ENCODE measurements around the gene DDX3X.

Gene DDX3X

GRCh38 chrX:41329101-41329500, 4.9 kb upstream of the DDX3X start:
- Histone ChIP-seq H3K4me1 (ENCODE audit: low read depth, poor library complexity, severe bottlenecking) (peaks cover 15% of the 10 kb centered on the region), H3K79me2 (ENCODE audit: insufficient read depth, low read depth) (peaks cover under 1% of the 10 kb centered on the region), H3K4me3 (IDR thresholded peaks at IDR 0.05; ENCODE audit: insufficient read depth, low read depth, low read length) (no peak overlapping the region), H3K36me3 (ENCODE audit: insufficient read depth) (no peaks in the 10 kb centered on the region), H3K27me3 (ENCODE audit: insufficient read depth, low read depth) (no peaks in the 10 kb centered on the region), H3K4me2 (no peak overlapping the region), H3K27ac (no peak overlapping the region), H3K9ac (no peak overlapping the region), H2AFZ (ENCODE audit: low read depth) (no peak overlapping the region), H4K20me1 (ENCODE audit: insufficient read depth) (no peaks in the 10 kb centered on the region)
- no peak for TF ChIP-seq CTCF (conservative IDR thresholded peaks at IDR 0.05; ENCODE audit: low read depth, low read length)

GRCh38 chrX:41332005-41332404, 2.0 kb upstream of the DDX3X start:
- peaks cover 24% of the 10 kb centered on the region for H3K4me1 ChIP-seq (ENCODE audit: low read depth, poor library complexity, severe bottlenecking)
- peak overlapping the region; percentile 95; the same call in 1 of the 2 replicates for H3K9ac ChIP-seq
- H3K79me2 ChIP-seq (ENCODE audit: insufficient read depth, low read depth): peaks cover 28% of the 10 kb centered on the region
- no peak overlapping the region; the same call in 1 of the 2 replicates for H2AFZ ChIP-seq (ENCODE audit: low read depth)
- no peaks in the 10 kb centered on the region for H3K36me3 ChIP-seq (ENCODE audit: insufficient read depth)
- TF ChIP-seq CTCF (conservative IDR thresholded peaks at IDR 0.05; ENCODE audit: low read depth, low read length): no peak
- H3K27ac ChIP-seq: peak overlapping the region; percentile 98
- H3K4me3 ChIP-seq (IDR thresholded peaks at IDR 0.05; ENCODE audit: insufficient read depth, low read depth, low read length): no peak overlapping the region
- no peaks in the 10 kb centered on the region for H3K27me3 ChIP-seq (ENCODE audit: insufficient read depth, low read depth)
- H4K20me1 ChIP-seq (ENCODE audit: insufficient read depth): peaks cover 20% of the 10 kb centered on the region
- H3K4me2 ChIP-seq: peak overlapping the region; percentile 82

GRCh38 chrX:41332408-41333002, 1.5 kb upstream of the DDX3X start:
- Histone ChIP-seq H3K4me3 (IDR thresholded peaks at IDR 0.05; ENCODE audit: insufficient read depth, low read depth, low read length) (no peak overlapping the region), H3K4me2 (peak overlapping the region; percentile 82), H4K20me1 (ENCODE audit: insufficient read depth) (peaks cover 25% of the 10 kb centered on the region), H3K27ac (peak overlapping the region; percentile 98), H3K36me3 (ENCODE audit: insufficient read depth) (no peaks in the 10 kb centered on the region), H3K4me1 (ENCODE audit: low read depth, poor library complexity, severe bottlenecking) (peaks cover 29% of the 10 kb centered on the region), H3K9ac (peak overlapping the region; percentile 95), H2AFZ (ENCODE audit: low read depth) (no peak overlapping the region; the same call in 1 of the 2 replicates), H3K79me2 (ENCODE audit: insufficient read depth, low read depth) (peaks cover 33% of the 10 kb centered on the region), H3K27me3 (ENCODE audit: insufficient read depth, low read depth) (no peaks in the 10 kb centered on the region)
- no peak for TF ChIP-seq CTCF (conservative IDR thresholded peaks at IDR 0.05; ENCODE audit: low read depth, low read length)

GRCh38 chrX:41333003-41333743, 789 bp upstream of the DDX3X start:
- H3K27me3 ChIP-seq (ENCODE audit: insufficient read depth, low read depth): no peaks in the 10 kb centered on the region
- H3K27ac ChIP-seq: peak overlapping the region; percentile 98
- H3K4me1 ChIP-seq (ENCODE audit: low read depth, poor library complexity, severe bottlenecking): peaks cover 36% of the 10 kb centered on the region
- peaks cover 32% of the 10 kb centered on the region for H4K20me1 ChIP-seq (ENCODE audit: insufficient read depth)
- peaks cover 40% of the 10 kb centered on the region for H3K79me2 ChIP-seq (ENCODE audit: insufficient read depth, low read depth)
- peak overlapping the region; percentile 95 for H3K9ac ChIP-seq
- peak overlapping the region; percentile 53; the same call in 1 of the 2 replicates for H2AFZ ChIP-seq (ENCODE audit: low read depth)
- no peaks in the 10 kb centered on the region for H3K36me3 ChIP-seq (ENCODE audit: insufficient read depth)
- TF ChIP-seq CTCF (conservative IDR thresholded peaks at IDR 0.05; ENCODE audit: low read depth, low read length): no peak
- peak overlapping the region; percentile 53 for H3K4me3 ChIP-seq (IDR thresholded peaks at IDR 0.05; ENCODE audit: insufficient read depth, low read depth, low read length)
- H3K4me2 ChIP-seq: peak overlapping the region; percentile 82
